Tibial nerve (tissue), 4 donors: ENCODE results near the gene SPEF2.

ENCODE experiments used
- CTCF ChIP-seq, 5 experiments: fragments of 200-600 bp in 3 of 5; fragments of 450-650 bp in 2 of 5; sonication (generic) in 3 of 5; IDR thresholded peaks; one replicate each; pipeline ENCODE4 v1.5.1; 2016 to 2019; ENCODE audit warnings: antibody characterized with exemption in 5 of 5, mild to moderate bottlenecking in 3 of 5, moderate library complexity in 2 of 5
- EP300 ChIP-seq, 2 donors: sonication (generic); formaldehyde crosslinking; IDR thresholded peaks; one replicate each; pipeline ENCODE4 v1.6.1; 2017; ENCODE audit warnings: antibody characterized with exemption in 2 of 2, mild to moderate bottlenecking in 1 of 2
- POLR2A ChIP-seq, 2 donors: fragments of 450-650 bp; IDR thresholded peaks; one replicate each; pipeline ENCODE4 v1.6.1; 2017; ENCODE audit warnings: antibody characterized with exemption in 2 of 2, mild to moderate bottlenecking in 2 of 2, moderate library complexity in 2 of 2

GRCh38 chr5:35788724-35789123 is 171.1 kb downstream of the SPEF2 start:
- TF ChIP-seq POLR2A (IDR thresholded peaks at IDR 0.05) (no peak), CTCF (IDR thresholded peaks at IDR 0.05) (no peak), EP300 (IDR thresholded peaks at IDR 0.05) (no peak)
